H1 (cell line): ENCODE measurements around the gene BABAM2. TPM values are rescaled to one million over a fixed set of nuclear protein-coding genes. Genes with fewer than 3 reads are reported as not detected.

Experiments
- CTCF ChIA-PET: fragments of 300-600 bp; sonication (Branson Sonifier 250); formaldehyde crosslinking; loops from one replicate; lab custom pipeline; 2021; ENCODE audit not compliant: partially characterized antibody; lab: Charles Lee
- POLR2A ChIA-PET: fragments of 300-600 bp; sonication (Branson Sonifier 250); formaldehyde crosslinking; loops from one replicate; lab custom pipeline; 2021; ENCODE audit warnings: inconsistent platforms; ENCODE audit not compliant: partially characterized antibody; lab: Charles Lee
- DNase-seq, 2 experiments: peaks; one replicate each; pipeline versions ENCODE4 v3.0.0 to v3.0.0-alpha.2; 2010 to 2022; ENCODE audit warnings: low spot score in 2 of 2, low read depth in 1 of 2, mixed read lengths in 1 of 2
- FAIRE-seq: peaks from 2 replicates; lab custom pipeline; 2011; peaks lifted over from hg19 to GRCh38; lab: Jason Lieb, UNC
- H2AFZ ChIP-seq: 2 replicates; pipeline ENCODE4 v1.8.1; 2012; ENCODE audit warnings: low read length, inconsistent platforms
- H2AK5ac ChIP-seq: 2 replicates; pipeline ENCODE4 v1.6.1; 2013; ENCODE audit warnings: low read depth, low read length
- H2BK120ac ChIP-seq: replicated peaks from 2 replicates; pipeline ENCODE3; 2013; ENCODE audit warnings: low read depth, low read length, inconsistent platforms
- H2BK12ac ChIP-seq: 2 replicates; pipeline ENCODE4 v1.6.1; 2013; ENCODE audit warnings: low read depth, low read length
- H2BK15ac ChIP-seq: 2 replicates; pipeline ENCODE4 v1.6.1; 2013; ENCODE audit warnings: low read length
- H2BK20ac ChIP-seq: 2 replicates; pipeline ENCODE4 v1.6.1; 2013; ENCODE audit warnings: low read length
- H2BK5ac ChIP-seq: 2 replicates; pipeline ENCODE4 v1.6.1; 2013; ENCODE audit warnings: low read depth, low read length
- H3K14ac ChIP-seq: 2 replicates; pipeline ENCODE4 v1.6.1; 2013; ENCODE audit warnings: inconsistent platforms; ENCODE audit not compliant: insufficient read length
- H3K18ac ChIP-seq: 2 replicates; pipeline ENCODE4 v1.6.1; 2013; ENCODE audit warnings: low read length; ENCODE audit errors: extremely low read depth
- H3K23ac ChIP-seq: 2 replicates; pipeline ENCODE4 v1.6.1; 2013; ENCODE audit warnings: inconsistent platforms; ENCODE audit not compliant: insufficient read length
- H3K23me2 ChIP-seq: 2 replicates; pipeline ENCODE4 v1.6.1; 2013; ENCODE audit warnings: low read depth, low read length
- H3K27ac ChIP-seq: 2 replicates; pipeline ENCODE4 v1.6.1; 2011; ENCODE audit warnings: low read depth, low read length, inconsistent platforms
- H3K27me3 ChIP-seq, 4 experiments: replicated peaks in 1 of 4; 1 replicate in 1 of 4; 2 replicates in 3 of 4; pipeline versions ENCODE4 v1.6.1 to v1.8.1; 2011 to 2013; ENCODE audit warnings: low read length in 3 of 4, mild to moderate bottlenecking in 3 of 4, inconsistent platforms in 2 of 4, mixed read lengths in 2 of 4, moderate library complexity in 1 of 4; ENCODE audit not compliant: control insufficient read depth in 3 of 4, insufficient read depth in 3 of 4; ENCODE audit errors: extremely low read depth in 1 of 4
- H3K36me3 ChIP-seq, 4 experiments: 2 replicates each; pipeline versions ENCODE4 v1.6.1 to v1.8.1; 2011 to 2013; ENCODE audit warnings: mild to moderate bottlenecking in 4 of 4, low read length in 3 of 4, moderate library complexity in 2 of 4, control low read depth in 1 of 4, inconsistent platforms in 1 of 4; ENCODE audit not compliant: insufficient read depth in 4 of 4, control insufficient read depth in 2 of 4
- H3K4ac ChIP-seq: replicated peaks from 2 replicates; pipeline ENCODE3; 2013; ENCODE audit warnings: low read length, low read depth, mixed read lengths, inconsistent platforms; ENCODE audit not compliant: insufficient read length
- H3K4me1 ChIP-seq, 4 experiments: replicated peaks in 1 of 4; 1 replicate in 1 of 4; 2 replicates in 3 of 4; pipeline versions ENCODE4 v1.6.1 to v1.8.1; 2011 to 2013; ENCODE audit warnings: low read length in 3 of 4, inconsistent platforms in 2 of 4, mixed read lengths in 1 of 4; ENCODE audit not compliant: insufficient read depth in 4 of 4, control insufficient read depth in 3 of 4
- H3K4me2 ChIP-seq, 2 experiments: 2 replicates each; pipeline versions ENCODE4 v1.6.1 to v1.8.1; 2011 to 2013; ENCODE audit warnings: low read depth in 2 of 2, low read length in 2 of 2, control low read depth in 1 of 2, inconsistent platforms in 1 of 2, mild to moderate bottlenecking in 1 of 2; ENCODE audit not compliant: insufficient read depth in 1 of 2
- H3K4me3 ChIP-seq, 4 experiments: fragments of 200-600, 300-600 bp in 1 of 4; sonication (generic), shearing (Covaris generic), sonication (Bioruptor Twin) in 1 of 4; 2 replicates each; pipeline versions ENCODE4 v1.5.1 to v1.8.1; 2011 to 2016; ENCODE audit warnings: low read length in 4 of 4, low read depth in 3 of 4, control low read depth in 2 of 4, inconsistent platforms in 2 of 4, mild to moderate bottlenecking in 2 of 4, mixed read lengths in 1 of 4, moderate library complexity in 1 of 4; ENCODE audit not compliant: insufficient read depth in 2 of 4; ENCODE audit errors: extremely low read depth in 1 of 4
- H3K56ac ChIP-seq: replicated peaks from 2 replicates; pipeline ENCODE3; 2013; ENCODE audit warnings: low read depth, mild to moderate bottlenecking, mixed read lengths, low read length, inconsistent platforms; ENCODE audit not compliant: insufficient read length
- H3K79me1 ChIP-seq: 2 replicates; pipeline ENCODE4 v1.6.1; 2013; ENCODE audit warnings: low read depth, low read length, control low read depth
- H3K79me2 ChIP-seq, 2 experiments: 2 replicates each; pipeline versions ENCODE4 v1.6.1 to v1.8.1; 2012 to 2013; ENCODE audit warnings: low read length in 2 of 2, mild to moderate bottlenecking in 2 of 2, inconsistent platforms in 1 of 2; ENCODE audit not compliant: insufficient read depth in 2 of 2, control insufficient read depth in 1 of 2
- H3K9ac ChIP-seq, 4 experiments: replicated peaks in 1 of 4; 1 replicate in 1 of 4; 2 replicates in 3 of 4; pipeline versions ENCODE4 v1.6.1 to v1.8.1; 2011 to 2013; ENCODE audit warnings: low read depth in 3 of 4, low read length in 3 of 4, control low read depth in 2 of 4, mild to moderate bottlenecking in 2 of 4, moderate library complexity in 2 of 4, inconsistent platforms in 1 of 4; ENCODE audit errors: extremely low read depth in 1 of 4
- H3K9me3 ChIP-seq, 2 experiments: 2 replicates each; pipeline versions ENCODE4 v1.6.1 to v1.8.1; 2012 to 2013; ENCODE audit warnings: mild to moderate bottlenecking in 2 of 2, moderate library complexity in 2 of 2, control low read depth in 1 of 2, inconsistent platforms in 1 of 2, low read depth in 1 of 2, low read length in 1 of 2, mixed read lengths in 1 of 2; ENCODE audit not compliant: insufficient read depth in 2 of 2
- H4K20me1 ChIP-seq, 2 experiments: replicated peaks in 1 of 2; 2 replicates each; pipeline versions ENCODE3 to v1.8.1; 2011 to 2013; ENCODE audit warnings: inconsistent platforms in 2 of 2, low read length in 2 of 2, mild to moderate bottlenecking in 1 of 2; ENCODE audit not compliant: insufficient read depth in 2 of 2, control insufficient read depth in 1 of 2
- H4K5ac ChIP-seq: 2 replicates; pipeline ENCODE4 v1.6.1; 2013; ENCODE audit warnings: low read length, low read depth, mixed read lengths, inconsistent platforms; ENCODE audit not compliant: insufficient read length
- H4K8ac ChIP-seq: 2 replicates; pipeline ENCODE4 v1.8.0; 2013; ENCODE audit warnings: mild to moderate bottlenecking, moderate library complexity, low read length, inconsistent platforms; ENCODE audit not compliant: insufficient read depth; ENCODE audit errors: extremely low read depth
- H4K91ac ChIP-seq: replicated peaks from 2 replicates; pipeline ENCODE3; 2013; ENCODE audit warnings: low read length, mixed read lengths, inconsistent platforms; ENCODE audit not compliant: insufficient read length
- ASH2L ChIP-seq: fragments of 200-600, 300-600 bp; sonication (generic); IDR thresholded peaks from one replicate; pipeline ENCODE4 v1.7.1; 2017; ENCODE audit warnings: low read length
- CBX5 ChIP-seq: fragments of 300-800, 300-1000 bp; sonication (generic); IDR thresholded peaks from 2 replicates; pipeline ENCODE4 v1.7.1; 2016; ENCODE audit warnings: antibody characterized with exemption, low read length, low read depth
- GTF2F1 ChIP-seq: IDR thresholded peaks from 2 replicates; pipeline ENCODE4 v1.6.1; 2012; ENCODE audit warnings: low read depth, low read length, improper control_type of control experiment, borderline replicate concordance
- KDM1A ChIP-seq: fragments of 200-600, 300-600 bp; sonication (generic); IDR thresholded peaks from 2 replicates; pipeline ENCODE4 v1.7.1; 2016; ENCODE audit warnings: mild to moderate bottlenecking, low read length, borderline replicate concordance
- KDM4A ChIP-seq: IDR thresholded peaks from one replicate; pipeline ENCODE4 v1.7.1; 2012; ENCODE audit warnings: low read depth, mild to moderate bottlenecking, moderate library complexity, low read length, inconsistent platforms; ENCODE audit not compliant: severe bottlenecking
- MAFK ChIP-seq: IDR thresholded peaks from 2 replicates; pipeline ENCODE4 v1.6.1; 2012; ENCODE audit warnings: low read depth, mild to moderate bottlenecking, improper control_type of control experiment, low read length
- RAD21 ChIP-seq, 2 experiments: IDR thresholded peaks in 1 of 2; conservative IDR thresholded peaks in 1 of 2; 2 replicates each; pipeline ENCODE4 v1.6.1; 2011; ENCODE audit warnings: low read depth in 2 of 2, low read length in 2 of 2, improper control_type of control experiment in 1 of 2, inconsistent platforms in 1 of 2, mild to moderate bottlenecking in 1 of 2, moderate library complexity in 1 of 2
- SAP30 ChIP-seq: fragments of 300-600 bp; sonication (generic); IDR thresholded peaks from 2 replicates; pipeline ENCODE4 v1.7.1; 2012; ENCODE audit warnings: low read length, moderate library complexity, mild to moderate bottlenecking, inconsistent platforms; ENCODE audit not compliant: insufficient read depth, insufficient replicate concordance
- TBP ChIP-seq: IDR thresholded peaks from 2 replicates; pipeline ENCODE4 v1.6.1; 2011; ENCODE audit warnings: low read depth, low read length, improper control_type of control experiment
- TEAD4 ChIP-seq: IDR thresholded peaks from 2 replicates; pipeline ENCODE4 v1.6.1; 2012; ENCODE audit warnings: low read depth, low read length, inconsistent platforms, mixed read lengths
- WGBS, 2 experiments: shearing (Covaris generic) in 1 of 2; methylation state at CpG; one replicate each; pipeline versions ENCODE4 v1.1.6 to v1.1.7; 2013 to 2015; ENCODE audit warnings: low lambda C conversion rate in 2 of 2, mixed read lengths in 2 of 2, inconsistent platforms in 1 of 2, low coverage in 1 of 2, missing lambda C conversion rate in 1 of 2; ENCODE audit not compliant: insufficient replicate concordance in 2 of 2, insufficient coverage in 1 of 2, insufficient read length in 1 of 2; ENCODE audit errors: extremely low coverage in 1 of 2, missing lambda C conversion rate in 1 of 2; 5-methylcytosine and 5-hydroxymethylcytosine counted together
- polyA plus RNA-seq, 7 experiments: library from polyadenylated mRNA; depleted of rRNA in 3 of 7; stranded (reverse) in 5 of 7; unstranded in 2 of 7; fragments of >200 nt in 5 of 7; fragments of 200-250 nt in 2 of 7; gene quantifications; 1 replicate in 5 of 7; 2 replicates in 1 of 7; 4 replicates in 1 of 7; pipeline versions ENCODE4 v1.2.1 to v1.2.3, GENCODE V29; 2011 to 2013; ENCODE audit warnings: missing spikeins in 2 of 7, mixed read lengths in 2 of 7
- total RNA-seq: library from RNA; stranded (reverse); fragmentation: NEBNext Ultra II Directional; extraction: Animal tissue kit (Norgen Biotek cat#: 25700); gene quantifications from 2 replicates; pipeline ENCODE4 v1.2.1, GENCODE V29; 2021
- TF ChIP-seq, protein P1 (sequence below): IDR thresholded peaks from 2 replicates; pipeline ENCODE4 v1.6.1; 2012; ENCODE audit warnings: low read length, inconsistent platforms

The BABAM2 gene
- total and polyA plus RNA-seq, 2 of the 8 experiments (the other 6 are each of a cell fraction or from before 2014, with no cell fraction given), result 15.8 to 20.9 TPM

DNA sequence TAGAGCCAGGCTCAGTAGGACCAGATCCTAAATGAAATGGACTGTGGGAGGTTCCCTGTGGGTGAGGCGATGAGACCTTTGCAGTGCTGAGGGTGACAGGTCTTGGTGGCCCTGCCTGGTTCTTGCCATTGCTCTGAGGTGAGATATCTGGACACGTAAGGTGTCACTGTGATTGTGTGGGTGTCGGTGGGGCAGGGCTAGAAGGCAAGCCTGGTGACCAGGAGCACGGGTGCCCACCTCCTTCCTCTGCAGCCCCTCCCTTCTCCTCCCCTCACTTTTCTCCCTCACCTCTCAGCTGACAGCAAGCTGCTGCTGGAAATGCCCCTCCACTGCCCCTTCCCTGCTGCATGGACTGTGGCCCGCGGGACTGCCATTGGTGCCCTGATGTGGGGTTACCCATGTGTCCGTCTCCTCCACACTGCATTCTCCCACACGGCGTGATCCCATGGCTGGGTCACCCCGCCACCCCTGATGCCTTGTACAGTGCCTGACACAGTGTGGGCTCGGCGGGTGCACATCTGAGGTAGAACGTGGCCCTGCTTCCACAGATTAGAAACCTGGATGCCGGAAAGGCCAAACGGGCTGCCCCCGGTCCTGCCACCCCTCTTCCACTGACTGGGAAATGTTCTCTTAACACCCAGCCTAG is 446.6 kb downstream of the BABAM2 start:
- H3K23me2 ChIP-seq, result no peaks in the 10 kb centered on the region
- no peak overlapping the region for H3K23ac ChIP-seq
- no peak overlapping the region for H2BK20ac ChIP-seq
- DNase-seq (no peak), FAIRE-seq (no peak)
- H3K79me1 ChIP-seq, result no peaks in the 10 kb centered on the region
- H4K5ac ChIP-seq, result no peak overlapping the region
- no peak overlapping the region for H2BK5ac ChIP-seq
- H2BK12ac ChIP-seq, result no peak overlapping the region
- CTCF ChIA-PET, result interaction anchor here (0.5 to 0.9 kb wide), 2 partner anchors 531 to 565 kb away, joined by 3 to 4 read pairs; no protein-coding TSS in a partner anchor
- H4K91ac ChIP-seq, result no peak overlapping the region
- no peak overlapping the region for H3K4me2 ChIP-seq
- POLR2A ChIA-PET, result no interaction called here
- no peak overlapping the region for H3K4ac ChIP-seq
- H3K9me3 ChIP-seq, result no peaks in the 10 kb centered on the region
- H3K27me3 ChIP-seq, result no peaks in the 10 kb centered on the region; a peak in 1 of 7 replicates
- WGBS, 2 experiments, result 86% methylated on average over 15 of the region's 16 CpGs; no CpG with 5 or more reads in 1 of the 2 experiments
- H2BK15ac ChIP-seq, result no peak overlapping the region
- H3K79me2 ChIP-seq, result no peaks in the 10 kb centered on the region
- no peak overlapping the region for H2AFZ ChIP-seq
- no peak overlapping the region for H3K56ac ChIP-seq
- H3K27ac ChIP-seq, result no peak overlapping the region
- no peaks in the 10 kb centered on the region for H3K36me3 ChIP-seq
- H3K9ac ChIP-seq, result no peak overlapping the region
- no peak overlapping the region for H3K18ac ChIP-seq
- no peak overlapping the region for H4K8ac ChIP-seq
- H3K4me1 ChIP-seq, result no peaks in the 10 kb centered on the region; a peak in 1 of 7 replicates
- no peak overlapping the region for H2BK120ac ChIP-seq
- no peaks in the 10 kb centered on the region for H4K20me1 ChIP-seq
- H3K4me3 ChIP-seq, result no peak overlapping the region
- H2AK5ac ChIP-seq, result no peak overlapping the region
- no peak overlapping the region for H3K14ac ChIP-seq
- TF ChIP-seq MAFK (no peak), SAP30 (no peak), GTF2F1 (no peak), TEAD4 (no peak), TBP (no peak), RAD21 (IDR thresholded peaks at IDR 0.05 in 1 of 2, conservative IDR thresholded peaks at IDR 0.05 in 1 of 2; ENCODE audit: low read depth in 2 of 2, low read length in 2 of 2) (no peak), CBX5 (no peak), KDM1A (no peak), KDM4A (no peak), ASH2L (no peak)
- TF ChIP-seq, protein P1, sequence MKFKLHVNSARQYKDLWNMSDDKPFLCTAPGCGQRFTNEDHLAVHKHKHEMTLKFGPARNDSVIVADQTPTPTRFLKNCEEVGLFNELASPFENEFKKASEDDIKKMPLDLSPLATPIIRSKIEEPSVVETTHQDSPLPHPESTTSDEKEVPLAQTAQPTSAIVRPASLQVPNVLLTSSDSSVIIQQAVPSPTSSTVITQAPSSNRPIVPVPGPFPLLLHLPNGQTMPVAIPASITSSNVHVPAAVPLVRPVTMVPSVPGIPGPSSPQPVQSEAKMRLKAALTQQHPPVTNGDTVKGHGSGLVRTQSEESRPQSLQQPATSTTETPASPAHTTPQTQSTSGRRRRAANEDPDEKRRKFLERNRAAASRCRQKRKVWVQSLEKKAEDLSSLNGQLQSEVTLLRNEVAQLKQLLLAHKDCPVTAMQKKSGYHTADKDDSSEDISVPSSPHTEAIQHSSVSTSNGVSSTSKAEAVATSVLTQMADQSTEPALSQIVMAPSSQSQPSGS, result no peak
